ENCODE measurements around the gene NAALADL2.

GRCh38 chr3:175659670-175660350 is 800.7 kb downstream of the NAALADL2 start:
- TF ChIP-seq, protein P1, sequence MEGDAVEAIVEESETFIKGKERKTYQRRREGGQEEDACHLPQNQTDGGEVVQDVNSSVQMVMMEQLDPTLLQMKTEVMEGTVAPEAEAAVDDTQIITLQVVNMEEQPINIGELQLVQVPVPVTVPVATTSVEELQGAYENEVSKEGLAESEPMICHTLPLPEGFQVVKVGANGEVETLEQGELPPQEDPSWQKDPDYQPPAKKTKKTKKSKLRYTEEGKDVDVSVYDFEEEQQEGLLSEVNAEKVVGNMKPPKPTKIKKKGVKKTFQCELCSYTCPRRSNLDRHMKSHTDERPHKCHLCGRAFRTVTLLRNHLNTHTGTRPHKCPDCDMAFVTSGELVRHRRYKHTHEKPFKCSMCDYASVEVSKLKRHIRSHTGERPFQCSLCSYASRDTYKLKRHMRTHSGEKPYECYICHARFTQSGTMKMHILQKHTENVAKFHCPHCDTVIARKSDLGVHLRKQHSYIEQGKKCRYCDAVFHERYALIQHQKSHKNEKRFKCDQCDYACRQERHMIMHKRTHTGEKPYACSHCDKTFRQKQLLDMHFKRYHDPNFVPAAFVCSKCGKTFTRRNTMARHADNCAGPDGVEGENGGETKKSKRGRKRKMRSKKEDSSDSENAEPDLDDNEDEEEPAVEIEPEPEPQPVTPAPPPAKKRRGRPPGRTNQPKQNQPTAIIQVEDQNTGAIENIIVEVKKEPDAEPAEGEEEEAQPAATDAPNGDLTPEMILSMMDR (conservative IDR thresholded peaks at IDR 0.05; ENCODE audit: low read depth, low read length): no peak
- no peak for TF ChIP-seq MAFK (IDR thresholded peaks at IDR 0.05; ENCODE audit: low read depth, low read length)

All from IMR-90 (cell line).